HepG2 (cell line): ENCODE measurements around the gene ALDH4A1. TPM values are rescaled to one million over a fixed set of nuclear protein-coding genes. Genes with fewer than 3 reads are reported as not detected.

ENCODE experiments used
- ATF7 ChIP-seq, 2 experiments: fragments of 450-650 bp in 1 of 2; sonication (generic) in 1 of 2; formaldehyde crosslinking in 1 of 2; IDR thresholded peaks; 2 replicates each; pipeline versions ENCODE4 v1.4.0 to v1.6.1; 2016 to 2020; ENCODE audit warnings: antibody characterized with exemption in 1 of 2, mild to moderate bottlenecking in 1 of 2, missing genetic modification reagents in 1 of 2
- CEBPG ChIP-seq: IDR thresholded peaks from 2 replicates; pipeline ENCODE4 v1.6.1; 2016
- CREB3 ChIP-seq: sonication (generic); formaldehyde crosslinking; IDR thresholded peaks from 2 replicates; pipeline ENCODE4 v1.5.0; 2020; ENCODE audit warnings: missing genetic modification reagents
- GRHL1 ChIP-seq: sonication (generic); formaldehyde crosslinking; conservative IDR thresholded peaks from 2 replicates; pipeline ENCODE4 v1.8.0; 2022; ENCODE audit warnings: missing genetic modification reagents
- HNRNPL ChIP-seq: fragments of 200-400 bp; formaldehyde crosslinking; IDR thresholded peaks from 2 replicates; pipeline ENCODE4 v1.6.1; 2017; ENCODE audit warnings: mild to moderate bottlenecking, low read depth, low read length
- KAT8 ChIP-seq: IDR thresholded peaks from 2 replicates; pipeline ENCODE4 v1.6.1; 2016; ENCODE audit warnings: missing genetic modification reagents, missing compliant biosample characterization
- KDM2A ChIP-seq: sonication (generic); formaldehyde crosslinking; IDR thresholded peaks from 2 replicates; pipeline ENCODE4 v1.4.0; 2020; ENCODE audit warnings: low read depth, missing genetic modification reagents, borderline replicate concordance
- MIER3 ChIP-seq: IDR thresholded peaks from 2 replicates; pipeline ENCODE4 v1.6.1; 2016; ENCODE audit warnings: missing compliant biosample characterization, borderline replicate concordance
- NCOA2 ChIP-seq: sonication (generic); formaldehyde crosslinking; IDR thresholded peaks from 2 replicates; pipeline ENCODE4 v1.8.0; 2022; ENCODE audit warnings: inconsistent platforms
- NCOR1 ChIP-seq: fragments of 200-600 bp; sonication (generic); IDR thresholded peaks from 2 replicates; pipeline ENCODE4 v1.7.0; 2017; ENCODE audit warnings: antibody characterized with exemption, low read length, borderline replicate concordance
- PHF21A ChIP-seq: sonication (generic); formaldehyde crosslinking; IDR thresholded peaks from 2 replicates; pipeline ENCODE4 v1.5.0; 2020; ENCODE audit warnings: mild to moderate bottlenecking, missing genetic modification reagents
- POLR2AphosphoS5 ChIP-seq: IDR thresholded peaks from 2 replicates; pipeline ENCODE4 v1.6.1; 2012; ENCODE audit warnings: low read depth, low read length
- SIN3A ChIP-seq: IDR thresholded peaks from 2 replicates; pipeline ENCODE4 v1.6.1; 2011; ENCODE audit warnings: low read depth, mild to moderate bottlenecking, control low read depth, low read length, borderline replicate concordance
- ZBTB34 ChIP-seq: sonication (generic); formaldehyde crosslinking; IDR thresholded peaks from 2 replicates; pipeline ENCODE4 v1.8.0; 2022; ENCODE audit warnings: mild to moderate bottlenecking, missing genetic modification reagents
- ZNF260 ChIP-seq: sonication (generic); formaldehyde crosslinking; IDR thresholded peaks from 2 replicates; pipeline ENCODE4 v1.4.0; 2020; ENCODE audit warnings: missing genetic modification reagents, low read depth, mild to moderate bottlenecking, borderline replicate concordance
- ZNF564 ChIP-seq: sonication (generic); formaldehyde crosslinking; IDR thresholded peaks from 2 replicates; pipeline ENCODE4 v1.8.1; 2023; ENCODE audit warnings: mild to moderate bottlenecking, missing genetic modification reagents
- ZNF652 ChIP-seq: IDR thresholded peaks from 2 replicates; pipeline ENCODE4 v1.6.1; 2016; ENCODE audit warnings: low read depth, borderline replicate concordance
- ZNF788 ChIP-seq: sonication (generic); formaldehyde crosslinking; IDR thresholded peaks from 2 replicates; pipeline ENCODE4 v1.5.0; 2020; ENCODE audit warnings: mild to moderate bottlenecking, missing genetic modification reagents, borderline replicate concordance
- polyA plus RNA-seq, 8 experiments: library from polyadenylated mRNA; depleted of rRNA in 3 of 8; stranded (reverse) in 7 of 8; unstranded in 1 of 8; fragments of >200 nt; fragmentation: Illumina TruSeq in 4 of 8; extraction: Trizol in 4 of 8; gene quantifications; 2 replicates each; pipeline versions ENCODE4 v1.2.1 to v1.2.3, GENCODE V29; 2011 to 2016; ENCODE audit warnings: low read depth in 4 of 8, missing spikeins in 1 of 8, mixed read lengths in 1 of 8; ENCODE audit not compliant: insufficient read depth in 1 of 8
- total RNA-seq, 5 experiments: library from RNA; depleted of rRNA; stranded (reverse); fragments of >200 nt; fragmentation: Illumina TruSeq; extraction: Trizol; gene quantifications; 2 replicates each; pipeline ENCODE4 v1.2.3, GENCODE V29; 2016; ENCODE audit warnings: low read depth in 1 of 5

ALDH4A1 gene
- total and polyA plus RNA-seq, 2 of the 13 experiments (the other 11 are each of a cell fraction or from before 2014, with no cell fraction given) = 76.4 to 240 TPM

- TF ChIP-seq ZBTB34 (CRISPR knock-in tag) (0 out of 2 replicates have a peak, but pooled peaks have one; percentile 23), HNRNPL (no peak), SIN3A (0 out of 2 replicates have a peak, but pooled peaks have one; percentile 56), ZNF788 (peak; percentile 78; the same call in 1 of the 2 replicates), ZNF652 (CRISPR knock-in tag) (peak; percentile 86), MIER3 (CRISPR knock-in tag) (peak; percentile 92; the same call in 1 of the 2 replicates), POLR2AphosphoS5 (0 out of 2 replicates have a peak, but pooled peaks have one; percentile 15), GRHL1 (CRISPR knock-in tag) (no peak), ZNF564 (peak; percentile 100), KDM2A (CRISPR knock-in tag) (peak; percentile 34; the same call in 1 of the 2 replicates), CREB3 (CRISPR knock-in tag) (no peak), KAT8 (CRISPR knock-in tag) (peak; percentile 74; the same call in 1 of the 2 replicates), CEBPG (CRISPR knock-in tag) (peak; percentile 80), NCOR1 (no peak; the same call in 1 of the 2 replicates), NCOA2 (peak; percentile 92), ATF7 (IDR thresholded peaks at IDR 0.05) (no peak), ATF7 (CRISPR knock-in tag; IDR thresholded peaks at IDR 0.05) (0 out of 2 replicates have a peak, but pooled peaks have one; percentile 42), PHF21A (CRISPR knock-in tag) (peak; percentile 93), ZNF260 (CRISPR knock-in tag) (no peak)
Measured at GRCh38 chr1:18900303-18900841, 2.0 kb downstream of the ALDH4A1 start (continued).
